ENCODE measurements around the gene MYMX.
"Not testable (repeated sequence)": the region's sequence is repeated elsewhere in the genome, so short reads cannot be mapped to it uniquely, and the experiment has no call there.

Gene MYMX

DNA sequence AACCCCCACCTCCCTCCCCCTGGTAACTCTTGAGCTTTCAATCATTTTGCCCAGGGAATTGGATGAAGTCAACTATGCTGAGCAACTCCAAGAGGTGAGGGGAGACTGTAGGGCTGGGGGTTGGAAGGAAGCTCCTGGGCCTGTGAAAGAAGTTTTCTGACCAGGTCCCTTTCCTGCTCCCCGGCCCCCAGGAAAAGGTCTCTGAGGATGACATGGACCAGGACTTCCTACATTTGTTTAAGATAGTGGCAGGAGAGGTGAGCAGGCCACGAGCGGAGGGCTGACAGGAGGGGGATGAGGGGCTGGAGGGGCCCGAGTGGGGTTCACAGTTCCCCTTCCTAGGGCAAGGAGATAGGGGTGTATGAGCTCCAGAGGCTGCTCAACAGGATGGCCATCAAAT, 36.3 kb upstream of the MYMX start:
- Histone ChIP-seq H3K9ac (no peak overlapping the region), H3K4me1 (no peaks in the 10 kb centered on the region), H3K27me3 (ENCODE audit: control insufficient read depth, insufficient read depth, low read length) (no peaks in the 10 kb centered on the region), H3K4me3 (ENCODE audit: low read depth, low read length) (no peak overlapping the region), H3K27ac (no peak overlapping the region), H3K36me3 (ENCODE audit: control insufficient read depth, insufficient read depth, low read length) (no peaks in the 10 kb centered on the region), H2AFZ (no peak overlapping the region), H3K4me2 (ENCODE audit: low read length) (no peak overlapping the region), H3K9me3 (ENCODE audit: control insufficient read depth, low read length) (no peaks in the 10 kb centered on the region), H3K79me2 (no peaks in the 10 kb centered on the region)
- TF ChIP-seq, protein P1, sequence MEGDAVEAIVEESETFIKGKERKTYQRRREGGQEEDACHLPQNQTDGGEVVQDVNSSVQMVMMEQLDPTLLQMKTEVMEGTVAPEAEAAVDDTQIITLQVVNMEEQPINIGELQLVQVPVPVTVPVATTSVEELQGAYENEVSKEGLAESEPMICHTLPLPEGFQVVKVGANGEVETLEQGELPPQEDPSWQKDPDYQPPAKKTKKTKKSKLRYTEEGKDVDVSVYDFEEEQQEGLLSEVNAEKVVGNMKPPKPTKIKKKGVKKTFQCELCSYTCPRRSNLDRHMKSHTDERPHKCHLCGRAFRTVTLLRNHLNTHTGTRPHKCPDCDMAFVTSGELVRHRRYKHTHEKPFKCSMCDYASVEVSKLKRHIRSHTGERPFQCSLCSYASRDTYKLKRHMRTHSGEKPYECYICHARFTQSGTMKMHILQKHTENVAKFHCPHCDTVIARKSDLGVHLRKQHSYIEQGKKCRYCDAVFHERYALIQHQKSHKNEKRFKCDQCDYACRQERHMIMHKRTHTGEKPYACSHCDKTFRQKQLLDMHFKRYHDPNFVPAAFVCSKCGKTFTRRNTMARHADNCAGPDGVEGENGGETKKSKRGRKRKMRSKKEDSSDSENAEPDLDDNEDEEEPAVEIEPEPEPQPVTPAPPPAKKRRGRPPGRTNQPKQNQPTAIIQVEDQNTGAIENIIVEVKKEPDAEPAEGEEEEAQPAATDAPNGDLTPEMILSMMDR (IDR thresholded peaks at IDR 0.05), result no peak

DNA sequence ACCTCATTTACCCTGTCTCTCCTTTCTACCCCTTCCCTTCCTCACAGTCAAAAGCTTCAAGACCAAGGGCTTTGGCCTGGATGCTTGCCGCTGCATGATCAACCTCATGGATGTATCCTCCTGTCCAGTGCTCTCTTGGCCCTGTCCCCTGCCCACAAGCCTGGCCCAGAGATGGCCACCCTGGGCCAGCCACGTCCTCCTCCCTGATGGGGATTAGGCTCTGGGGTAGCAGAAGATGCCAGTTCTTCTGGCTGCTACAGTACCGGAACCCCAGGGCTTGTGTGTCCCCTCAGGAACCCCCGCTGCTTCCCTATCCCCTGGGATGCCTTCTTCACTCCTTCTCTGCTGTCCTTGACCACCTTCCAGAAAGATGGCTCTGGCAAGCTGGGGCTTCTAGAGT, 35.8 kb upstream of the MYMX start:
- Histone ChIP-seq H3K4me3 (ENCODE audit: low read depth, low read length) (no peak overlapping the region), H3K4me2 (ENCODE audit: low read length) (no peak overlapping the region), H3K9ac (no peak overlapping the region), H3K27ac (no peak overlapping the region), H3K9me3 (ENCODE audit: control insufficient read depth, low read length) (no peaks in the 10 kb centered on the region), H3K79me2 (no peaks in the 10 kb centered on the region), H3K27me3 (ENCODE audit: control insufficient read depth, insufficient read depth, low read length) (no peaks in the 10 kb centered on the region), H2AFZ (no peak overlapping the region), H3K36me3 (ENCODE audit: control insufficient read depth, insufficient read depth, low read length) (no peaks in the 10 kb centered on the region), H3K4me1 (no peaks in the 10 kb centered on the region)
- TF ChIP-seq, protein P1 (IDR thresholded peaks at IDR 0.05), result no peak

GRCh38 chr6:44181784-44182183, 34.9 kb upstream of the MYMX start:
- not testable (repeated sequence) for H3K9me3 ChIP-seq (ENCODE audit: control insufficient read depth, low read length); H3K4me3 ChIP-seq (ENCODE audit: low read depth, low read length); H2AFZ ChIP-seq; H3K27me3 ChIP-seq (ENCODE audit: control insufficient read depth, insufficient read depth, low read length); H3K27ac ChIP-seq; H3K79me2 ChIP-seq; H3K4me1 ChIP-seq; H3K9ac ChIP-seq; H3K36me3 ChIP-seq (ENCODE audit: control insufficient read depth, insufficient read depth, low read length); H3K4me2 ChIP-seq (ENCODE audit: low read length)

DNA sequence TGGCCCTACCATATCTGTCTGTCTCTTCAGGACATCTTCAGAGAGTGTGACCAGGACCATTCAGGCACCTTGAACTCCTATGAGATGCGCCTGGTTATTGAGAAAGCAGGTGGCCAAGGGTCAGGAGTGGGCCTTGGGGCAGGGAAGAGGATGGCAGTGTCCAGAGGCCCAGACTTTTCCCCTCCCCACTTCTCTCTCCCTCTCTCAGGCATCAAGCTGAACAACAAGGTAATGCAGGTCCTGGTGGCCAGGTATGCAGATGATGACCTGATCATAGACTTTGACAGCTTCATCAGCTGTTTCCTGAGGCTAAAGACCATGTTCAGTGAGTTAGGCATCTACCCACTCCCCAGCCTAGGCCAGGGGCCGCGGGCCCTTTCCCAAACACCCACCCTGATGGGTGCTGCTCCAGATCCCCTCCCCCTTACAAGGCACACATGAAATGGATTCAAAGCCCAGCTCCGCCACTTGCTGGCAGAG, 33.8 kb upstream of the MYMX start:
- Histone ChIP-seq H3K4me3 (ENCODE audit: low read depth, low read length) (no peak overlapping the region), H2AFZ (no peak overlapping the region), H3K36me3 (ENCODE audit: control insufficient read depth, insufficient read depth, low read length) (no peaks in the 10 kb centered on the region), H3K27me3 (ENCODE audit: control insufficient read depth, insufficient read depth, low read length) (no peaks in the 10 kb centered on the region), H3K79me2 (no peaks in the 10 kb centered on the region), H3K9ac (no peak overlapping the region), H3K4me2 (ENCODE audit: low read length) (no peak overlapping the region), H3K9me3 (ENCODE audit: control insufficient read depth, low read length) (no peaks in the 10 kb centered on the region), H3K4me1 (no peaks in the 10 kb centered on the region), H3K27ac (no peak overlapping the region)
- TF ChIP-seq, protein P1 (IDR thresholded peaks at IDR 0.05), result no peak

GRCh38 chr6:44183783-44184182, 32.9 kb upstream of the MYMX start:
- H3K9ac ChIP-seq, result no peak overlapping the region
- H3K9me3 ChIP-seq (ENCODE audit: control insufficient read depth, low read length), result no peaks in the 10 kb centered on the region
- no peaks in the 10 kb centered on the region for H3K36me3 ChIP-seq (ENCODE audit: control insufficient read depth, insufficient read depth, low read length)
- no peak overlapping the region for H2AFZ ChIP-seq
- H3K27me3 ChIP-seq (ENCODE audit: control insufficient read depth, insufficient read depth, low read length), result no peaks in the 10 kb centered on the region
- no peak overlapping the region for H3K4me3 ChIP-seq (ENCODE audit: low read depth, low read length)
- H3K4me2 ChIP-seq (ENCODE audit: low read length), result no peak overlapping the region
- no peak overlapping the region for H3K27ac ChIP-seq
- TF ChIP-seq, protein P1 (IDR thresholded peaks at IDR 0.05), result no peak
- no peaks in the 10 kb centered on the region for H3K79me2 ChIP-seq
- no peaks in the 10 kb centered on the region for H3K4me1 ChIP-seq

DNA sequence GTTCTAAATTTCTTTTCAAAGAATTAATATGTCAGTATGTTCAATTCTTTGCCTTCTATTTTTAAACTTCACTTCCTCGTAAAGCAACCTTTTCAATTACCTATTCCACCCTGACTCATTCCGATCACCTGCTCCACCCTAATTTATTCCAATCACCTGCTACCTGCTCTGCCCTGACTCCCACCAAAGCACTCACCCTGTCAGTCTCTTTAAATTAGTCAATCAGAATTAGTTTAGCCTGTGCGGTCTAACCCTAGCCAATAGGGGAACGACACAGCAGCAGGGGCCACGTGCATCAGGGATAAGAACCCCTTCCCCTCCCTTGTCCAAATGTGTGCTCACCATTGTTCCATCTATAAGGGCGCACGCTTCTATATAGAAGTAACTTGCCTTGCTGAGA, 31.4 kb upstream of the MYMX start:
- not testable (repeated sequence) for H2AFZ ChIP-seq; H3K4me3 ChIP-seq (ENCODE audit: low read depth, low read length); H3K27ac ChIP-seq; H3K9me3 ChIP-seq (ENCODE audit: control insufficient read depth, low read length); H3K4me1 ChIP-seq; H3K36me3 ChIP-seq (ENCODE audit: control insufficient read depth, insufficient read depth, low read length); H3K27me3 ChIP-seq (ENCODE audit: control insufficient read depth, insufficient read depth, low read length); H3K79me2 ChIP-seq; H3K9ac ChIP-seq; H3K4me2 ChIP-seq (ENCODE audit: low read length)
